Thoracic aorta endothelial cell (primary cell): ENCODE measurements around the gene CENPN. TPM values are rescaled to one million over a fixed set of nuclear protein-coding genes. Genes with fewer than 3 reads are reported as not detected.

Source experiments
- small RNA-seq: library from RNA; depleted of rRNA; stranded (forward); fragments of <200 nt; gene quantifications from one replicate; pipeline ENCODE3, GENCODE V24; 2012
- total RNA-seq: library from RNA; depleted of rRNA; stranded (reverse); fragments of >200 nt; gene quantifications from 2 replicates; pipeline ENCODE4 v1.2.3, GENCODE V29; 2012

Gene CENPN, protein sequence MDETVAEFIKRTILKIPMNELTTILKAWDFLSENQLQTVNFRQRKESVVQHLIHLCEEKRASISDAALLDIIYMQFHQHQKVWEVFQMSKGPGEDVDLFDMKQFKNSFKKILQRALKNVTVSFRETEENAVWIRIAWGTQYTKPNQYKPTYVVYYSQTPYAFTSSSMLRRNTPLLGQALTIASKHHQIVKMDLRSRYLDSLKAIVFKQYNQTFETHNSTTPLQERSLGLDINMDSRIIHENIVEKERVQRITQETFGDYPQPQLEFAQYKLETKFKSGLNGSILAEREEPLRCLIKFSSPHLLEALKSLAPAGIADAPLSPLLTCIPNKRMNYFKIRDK
- total RNA-seq: 107 and 133 TPM in 2 replicates

DNA sequence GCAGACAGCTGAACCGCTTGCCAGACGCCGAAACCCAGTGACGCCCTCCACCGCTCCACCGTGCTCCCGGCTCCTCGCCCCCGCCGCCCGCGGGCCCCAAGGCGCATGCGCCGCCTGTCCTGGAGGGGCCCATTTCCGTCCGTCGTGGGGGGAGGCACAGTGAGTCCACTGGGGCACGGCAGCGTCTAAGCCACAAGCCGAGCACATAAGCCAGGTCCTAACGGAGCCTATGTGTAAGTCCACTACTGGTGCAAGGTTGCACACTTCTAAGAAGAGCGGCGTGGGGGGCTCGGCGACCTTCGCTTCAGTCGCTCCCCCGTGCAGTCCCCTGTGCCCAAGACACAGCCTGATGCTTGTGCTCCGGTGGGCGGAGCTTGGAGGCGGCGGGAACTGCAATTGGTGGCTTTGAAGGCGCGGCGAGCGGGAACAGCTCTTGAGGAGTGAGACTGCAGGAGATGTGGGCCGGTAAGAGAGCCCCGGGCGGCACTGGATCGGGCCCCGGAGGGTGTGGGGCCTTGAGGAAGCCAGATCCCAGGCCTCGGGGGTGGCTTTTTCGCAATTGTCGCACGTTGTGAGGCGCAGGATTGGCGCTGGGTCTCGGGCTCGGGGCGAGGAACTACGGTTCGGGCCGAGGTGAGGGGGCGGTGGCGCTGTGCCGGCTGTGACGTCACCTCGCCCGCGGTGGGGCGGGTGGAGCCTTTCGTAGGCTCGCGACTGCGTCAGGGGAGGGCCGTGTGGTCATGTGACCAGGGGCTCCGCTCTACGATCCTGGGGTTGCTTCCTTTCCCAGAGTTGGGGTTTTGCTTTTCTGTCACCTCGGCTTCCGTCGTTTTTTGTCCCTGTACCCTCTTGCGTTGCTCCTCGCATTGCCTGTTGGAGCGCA, at the start of gene CENPN, which contains the start of gene CMC2:
TSS of gene CENPN (plus strand) at position 402 of the 883 bp plus-strand sequence. CDS start 4,726 bp downstream, outside the sequence.
TSS of gene CMC2 (minus strand) at position 73 of the 883 bp plus-strand sequence. CDS start 9,491 bp downstream, outside the sequence.

DNA sequence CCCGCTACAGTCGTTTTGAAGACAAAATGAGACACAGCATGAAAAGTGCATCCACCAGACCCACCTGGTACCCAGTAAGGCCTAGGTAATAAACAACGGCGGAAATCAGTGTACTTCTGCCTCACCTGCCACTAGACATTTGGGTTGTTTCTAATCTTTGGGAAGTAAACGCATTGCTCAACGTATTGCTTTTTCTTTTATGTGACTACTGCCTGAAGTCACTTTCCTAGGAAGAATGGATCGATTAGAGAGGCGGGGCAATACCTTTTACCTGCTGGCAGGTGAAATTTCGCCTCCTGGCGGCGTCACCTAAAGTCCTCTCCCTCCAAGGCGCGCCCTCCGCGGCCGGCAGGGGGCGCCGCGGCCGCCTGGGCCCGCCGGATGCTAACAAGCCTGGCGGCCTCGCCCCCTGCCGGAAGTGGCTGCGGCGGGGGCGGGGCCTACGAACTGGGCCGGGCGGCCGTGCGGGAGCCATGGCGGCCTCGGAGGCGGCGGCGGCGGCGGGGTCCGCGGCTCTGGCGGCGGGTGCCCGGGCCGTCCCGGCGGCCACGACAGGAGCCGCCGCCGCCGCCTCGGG, 28.5 kb downstream of the CENPN start, which contains the start of gene ATMIN:
TSS of gene ATMIN (plus strand) at position 445 of the 577 bp plus-strand sequence. CDS start at position 474, 29 bp downstream.

DNA sequence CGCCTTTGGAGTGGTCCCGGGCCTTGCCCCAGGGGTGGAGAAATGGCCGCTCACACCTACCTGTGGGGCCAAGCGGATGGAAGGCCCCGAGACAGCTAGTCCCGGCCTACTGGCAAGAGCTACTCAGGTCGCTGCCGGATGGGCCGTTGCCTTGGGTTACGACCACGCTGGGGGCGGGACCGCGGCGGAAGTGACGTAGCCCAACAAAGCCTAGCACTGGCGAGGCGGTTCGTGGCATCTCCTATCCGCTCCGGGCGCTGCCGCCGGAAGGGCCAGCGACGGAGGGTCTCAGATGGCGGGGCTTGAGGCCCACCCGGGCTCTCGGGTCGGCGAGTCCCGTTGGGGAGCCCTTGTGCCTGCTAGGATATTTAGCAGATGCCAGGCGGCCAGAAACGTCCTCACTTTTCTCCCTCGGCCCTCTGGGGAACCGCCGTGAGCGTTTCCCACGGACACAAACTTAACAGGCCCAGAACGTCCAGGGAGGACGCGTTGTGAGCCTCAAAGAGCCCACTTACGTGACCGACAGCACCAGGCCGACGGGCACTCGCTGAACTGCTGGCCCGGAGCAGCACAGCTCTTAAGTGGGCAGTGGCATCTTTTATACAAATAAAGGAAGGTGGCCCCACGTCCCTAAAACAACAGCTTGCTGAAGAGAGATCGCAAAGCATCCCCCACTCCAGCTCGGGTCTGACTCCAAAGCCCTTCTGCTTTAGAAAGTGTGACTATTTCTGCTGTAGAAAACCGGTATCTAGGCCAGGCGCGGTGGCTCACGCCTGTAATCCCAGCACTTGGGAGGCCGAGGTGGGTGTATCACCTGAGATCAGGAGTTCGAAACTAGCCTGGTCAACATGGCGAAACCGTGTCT, 70.3 kb downstream of the CENPN start, which contains the start of gene C16orf46:
TSS of gene C16orf46 (minus strand) at position 163 of the 865 bp plus-strand sequence. CDS start 13,283 bp downstream, outside the sequence.

Small RNAs within 50 kb of the gene (small RNA-seq; reads per million reads assigned to genes)
- gene AC092718.3: not detected

Other genes starting within 250 kb of the CENPN start
- 44.0 and 47.1 TPM in 2 replicates for gene CDYL2, start 202.6 kb upstream of the CENPN start, total RNA-seq
- 60.4 and 69.9 TPM in 2 replicates for gene CMC2, start 329 bp upstream of the CENPN start, total RNA-seq
- gene ATMIN, start 28.6 kb downstream of the CENPN start, total RNA-seq: 38.0 and 40.3 TPM in 2 replicates
- gene C16orf46, start 70.0 kb downstream of the CENPN start, total RNA-seq: 0.27 and 0.29 TPM in 2 replicates
- gene GCSH, start 89.2 kb downstream of the CENPN start, total RNA-seq: 30.1 and 30.7 TPM in 2 replicates
- not detected in 2 replicates for gene BCO1, start 231.5 kb downstream of the CENPN start, total RNA-seq